Stimulated activated CD8-positive, alpha-beta memory T cell treated with anti-CD3 and anti-CD28 coated beads, Interleukin-12 subunit alpha, Interleukin-12 subunit beta, amount 100 ng/mL, for 4 hours (primary cell): Measurements from ENCODE around the gene SYNPO.

Experiments used
- DNase-seq: peaks from one replicate; pipeline ENCODE4 v3.0.0-alpha.2; 2020; ENCODE audit warnings: low read depth

SYNPO gene, protein sequence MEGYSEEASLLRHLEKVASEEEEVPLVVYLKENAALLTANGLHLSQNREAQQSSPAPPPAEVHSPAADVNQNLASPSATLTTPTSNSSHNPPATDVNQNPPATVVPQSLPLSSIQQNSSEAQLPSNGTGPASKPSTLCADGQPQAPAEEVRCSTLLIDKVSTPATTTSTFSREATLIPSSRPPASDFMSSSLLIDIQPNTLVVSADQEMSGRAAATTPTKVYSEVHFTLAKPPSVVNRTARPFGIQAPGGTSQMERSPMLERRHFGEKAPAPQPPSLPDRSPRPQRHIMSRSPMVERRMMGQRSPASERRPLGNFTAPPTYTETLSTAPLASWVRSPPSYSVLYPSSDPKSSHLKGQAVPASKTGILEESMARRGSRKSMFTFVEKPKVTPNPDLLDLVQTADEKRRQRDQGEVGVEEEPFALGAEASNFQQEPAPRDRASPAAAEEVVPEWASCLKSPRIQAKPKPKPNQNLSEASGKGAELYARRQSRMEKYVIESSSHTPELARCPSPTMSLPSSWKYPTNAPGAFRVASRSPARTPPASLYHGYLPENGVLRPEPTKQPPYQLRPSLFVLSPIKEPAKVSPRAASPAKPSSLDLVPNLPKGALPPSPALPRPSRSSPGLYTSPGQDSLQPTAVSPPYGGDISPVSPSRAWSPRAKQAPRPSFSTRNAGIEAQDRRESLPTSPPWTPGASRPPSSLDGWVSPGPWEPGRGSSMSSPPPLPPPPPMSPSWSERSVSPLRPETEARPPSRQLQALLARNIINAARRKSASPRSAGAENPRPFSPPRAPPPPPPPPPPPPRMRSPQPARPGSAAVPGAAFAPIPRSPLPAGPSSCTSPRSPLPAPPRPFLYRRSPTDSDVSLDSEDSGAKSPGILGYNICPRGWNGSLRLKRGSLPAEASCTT

DNA sequence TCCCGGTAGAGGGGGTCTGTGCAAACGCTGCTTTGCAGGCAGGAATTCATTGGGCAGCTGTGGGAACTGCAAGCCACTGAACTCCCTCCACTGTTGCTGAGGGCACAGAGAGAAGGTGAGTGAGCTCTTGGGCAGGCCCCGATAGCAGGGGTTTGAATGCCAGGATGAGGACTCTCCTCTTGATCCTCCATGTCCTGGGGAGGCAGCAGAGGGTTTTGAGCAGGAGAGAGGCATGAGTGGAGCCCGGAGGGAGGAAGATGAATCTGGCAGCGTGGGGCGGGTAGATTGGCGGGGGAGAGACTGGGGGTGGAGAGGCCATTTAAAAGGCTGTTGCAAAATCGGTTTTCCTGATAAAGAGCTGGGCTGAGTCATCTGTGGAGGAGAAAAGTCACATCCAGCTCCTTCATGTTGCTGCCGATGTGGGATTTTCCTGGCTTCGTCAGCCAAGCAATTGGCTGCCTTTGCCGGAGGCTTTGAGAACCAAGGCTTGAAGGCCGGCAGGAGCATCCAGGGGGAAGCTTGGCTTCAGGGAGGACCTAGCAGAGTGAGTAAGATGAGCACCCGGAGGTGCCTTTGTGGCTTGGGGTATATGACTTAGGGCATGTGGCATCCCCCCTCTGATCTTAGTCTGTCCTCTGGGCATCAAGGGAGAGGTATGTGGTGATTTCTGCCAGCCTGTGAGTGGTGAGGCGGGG lies at the start of gene SYNPO:
SYNPO (plus strand) TSS at position 350 of the 695 bp plus-strand sequence. CDS start 7,616 bp downstream, outside the sequence.
- no peak for DNase-seq

DNA sequence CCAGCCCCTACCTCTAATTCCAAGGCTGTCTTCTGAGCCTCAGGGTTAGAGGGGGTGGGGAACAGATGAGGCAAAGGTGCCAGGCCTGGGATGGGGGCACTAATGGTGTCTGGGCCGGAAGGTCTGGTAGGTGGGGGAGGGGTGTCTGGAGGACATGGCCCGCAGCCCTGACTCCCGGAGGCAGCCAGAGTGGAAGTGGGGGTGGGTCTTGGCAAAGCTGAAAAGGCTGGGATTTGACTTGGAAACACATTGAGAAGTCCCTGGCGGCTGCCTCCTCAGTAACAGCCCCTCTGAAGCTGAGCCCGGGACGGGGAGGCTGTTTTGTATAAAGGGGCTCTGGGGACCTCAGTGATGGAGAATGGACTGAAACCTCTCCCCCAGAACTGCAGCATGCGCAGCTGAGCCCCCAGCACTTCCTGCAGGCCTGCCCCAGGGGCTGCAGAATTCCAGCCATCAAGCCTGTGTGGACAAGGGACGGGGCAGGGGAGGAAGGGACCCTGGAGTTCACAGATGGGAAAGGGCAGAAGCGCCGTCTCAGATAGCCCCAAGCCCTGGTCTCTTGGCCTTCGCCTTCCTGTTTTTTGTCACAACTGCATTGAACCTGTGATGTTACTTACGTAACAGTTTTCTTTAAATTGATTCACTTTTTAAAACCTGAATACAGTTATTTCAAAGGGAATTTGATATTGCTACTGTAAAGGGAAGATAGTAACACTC lies 49.3 kb upstream of the SYNPO start:
- DNase-seq = no peak

DNA sequence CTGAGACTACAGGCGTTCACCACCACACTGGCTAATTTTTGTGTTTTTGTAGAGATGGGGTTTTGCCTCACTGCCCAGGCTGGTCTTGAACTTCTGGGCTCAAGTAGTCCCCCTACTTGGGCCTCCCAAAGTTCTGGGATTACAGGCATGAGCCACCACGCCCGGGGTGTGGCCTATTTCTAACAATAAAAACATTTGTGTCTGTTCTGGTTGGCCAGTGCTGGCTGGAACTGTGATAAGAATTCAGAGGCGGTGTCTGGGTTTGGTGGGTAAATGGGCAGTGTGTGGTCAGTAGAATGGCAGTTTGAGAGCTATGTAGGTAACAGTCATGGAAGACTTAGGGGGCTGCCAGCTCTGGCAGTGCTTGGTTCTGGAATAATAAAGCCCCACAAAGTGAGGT lies 46.9 kb upstream of the SYNPO start:
- no peak for DNase-seq

DNA sequence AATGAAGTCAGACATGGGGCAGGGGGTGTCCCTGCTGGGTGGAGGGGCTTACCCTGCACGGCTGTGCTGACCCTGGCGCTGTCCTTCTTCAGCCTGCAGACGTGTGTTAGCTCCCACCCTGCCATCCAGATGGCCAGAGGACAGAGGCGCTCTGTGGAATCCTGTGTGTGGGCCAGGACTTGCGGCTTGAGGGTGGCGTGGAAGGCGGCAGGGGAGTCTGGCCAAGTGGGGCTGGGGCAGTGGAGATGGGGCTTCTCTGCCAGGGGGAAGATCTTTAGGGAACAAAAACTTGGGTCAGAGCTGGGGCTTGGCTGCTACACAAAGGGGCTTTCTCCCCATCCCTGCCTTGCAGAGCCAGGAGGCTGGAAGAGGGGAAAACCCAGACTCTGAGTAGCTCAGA lies 46.5 kb upstream of the SYNPO start:
- DNase-seq = no peak

DNA sequence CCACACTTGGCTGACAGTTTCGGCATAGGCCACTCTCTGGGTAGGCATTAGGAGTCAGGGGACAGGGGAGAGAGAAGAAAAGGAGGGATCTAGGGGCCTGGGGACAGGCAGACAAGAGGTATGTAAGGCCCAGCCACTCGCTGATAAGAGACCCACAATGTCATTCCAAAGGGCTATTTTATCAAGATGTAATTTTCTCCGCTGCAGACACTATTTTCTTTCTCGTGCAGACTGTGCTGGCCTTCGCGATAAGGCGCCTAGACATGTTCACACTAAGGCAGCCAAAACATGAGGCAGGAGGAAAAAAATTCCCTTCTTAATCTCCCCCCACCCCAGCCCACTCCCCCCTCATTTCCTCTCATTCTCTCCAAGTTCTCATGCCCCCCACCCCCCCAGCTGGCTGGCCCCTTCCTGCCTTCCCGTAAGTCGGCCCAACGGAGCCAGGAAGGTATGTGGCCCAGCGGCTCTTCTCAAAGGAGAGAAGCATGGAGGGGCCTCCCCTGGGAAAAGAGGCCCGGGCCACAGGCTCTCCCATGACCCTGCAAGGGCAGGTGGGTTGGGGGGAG lies 44.9 kb upstream of the SYNPO start:
- no peak for DNase-seq

DNA sequence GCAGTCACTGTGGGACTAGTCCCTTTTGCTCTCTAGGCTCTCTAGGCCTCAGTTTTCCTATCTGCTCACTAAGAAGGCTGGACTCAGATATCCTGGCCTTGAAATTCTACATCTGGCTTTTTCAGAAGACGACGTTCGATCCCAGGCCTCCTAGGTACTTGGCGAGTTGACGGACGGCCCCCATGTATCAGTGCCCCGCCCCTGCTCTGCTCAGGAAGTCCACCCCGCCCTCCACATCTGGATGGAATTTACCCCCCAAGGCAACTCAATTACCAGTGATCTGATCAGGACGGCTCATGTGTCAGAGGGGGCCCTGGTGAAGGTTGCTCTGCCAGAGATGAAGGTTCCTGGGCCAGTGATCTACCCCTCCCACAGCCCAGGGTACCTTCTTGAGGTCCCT lies 44.1 kb upstream of the SYNPO start:
- DNase-seq = no peak

DNA sequence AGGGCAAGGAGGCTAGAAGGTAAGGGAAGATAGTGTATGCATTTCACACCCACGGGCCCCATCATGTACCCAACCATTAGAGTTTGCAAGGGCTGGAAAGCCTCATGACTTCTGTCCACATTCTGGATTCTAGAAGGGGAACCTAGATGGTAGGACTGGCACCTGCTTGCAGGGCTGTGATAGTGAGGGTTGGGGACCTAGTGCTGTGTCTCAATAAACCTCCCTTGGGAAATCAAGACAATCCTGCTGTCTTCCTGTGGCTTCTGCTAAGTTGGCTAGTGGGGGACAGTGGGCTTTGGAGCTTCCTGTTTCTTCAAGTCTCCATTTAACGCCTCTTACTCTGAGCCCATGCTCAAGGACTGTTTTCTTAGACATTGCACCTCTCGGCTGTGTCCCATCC lies 43.6 kb upstream of the SYNPO start:
- DNase-seq = no peak

DNA sequence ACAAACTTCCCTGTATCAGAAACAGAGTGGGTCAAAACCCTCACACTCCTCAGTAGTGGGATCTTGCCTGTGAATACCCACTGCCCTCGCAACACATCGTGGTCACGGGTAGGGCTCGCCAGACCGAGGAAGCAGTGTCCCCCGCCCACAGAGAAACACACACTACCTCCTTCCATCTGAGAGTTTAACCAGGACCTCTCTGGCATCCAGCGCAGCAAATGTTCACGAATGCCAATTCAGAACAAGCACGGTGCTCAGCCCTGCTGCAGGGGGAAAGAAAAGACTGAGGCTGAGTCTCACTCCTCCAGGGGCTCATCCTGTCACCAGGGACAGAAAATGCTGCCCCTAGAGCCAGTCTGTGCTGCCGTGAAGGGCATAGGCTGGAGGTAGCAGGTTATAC lies 42.5 kb upstream of the SYNPO start:
- DNase-seq = no peak

DNA sequence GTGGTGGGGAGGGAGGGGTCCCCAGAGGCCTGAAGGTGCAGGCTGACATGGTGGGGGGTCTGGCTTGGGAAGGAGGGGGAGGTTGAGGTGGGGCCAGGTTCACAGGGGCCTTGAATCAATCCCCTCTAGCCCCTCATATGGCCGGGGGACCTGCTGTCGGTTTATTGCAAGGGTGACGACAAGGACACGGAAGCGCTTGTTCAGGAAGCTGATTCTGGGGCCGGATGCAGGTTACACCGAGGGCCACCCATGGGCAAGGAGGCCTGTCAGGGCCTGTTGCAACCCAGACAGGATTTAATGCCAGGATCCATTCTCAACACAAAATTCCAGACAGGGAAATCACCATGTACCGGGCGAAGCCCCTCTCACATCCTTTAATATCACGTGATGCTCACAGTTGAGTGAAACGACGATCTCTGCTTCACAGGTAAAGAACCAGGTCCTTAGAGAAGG lies 41.6 kb upstream of the SYNPO start:
- DNase-seq = no peak

DNA sequence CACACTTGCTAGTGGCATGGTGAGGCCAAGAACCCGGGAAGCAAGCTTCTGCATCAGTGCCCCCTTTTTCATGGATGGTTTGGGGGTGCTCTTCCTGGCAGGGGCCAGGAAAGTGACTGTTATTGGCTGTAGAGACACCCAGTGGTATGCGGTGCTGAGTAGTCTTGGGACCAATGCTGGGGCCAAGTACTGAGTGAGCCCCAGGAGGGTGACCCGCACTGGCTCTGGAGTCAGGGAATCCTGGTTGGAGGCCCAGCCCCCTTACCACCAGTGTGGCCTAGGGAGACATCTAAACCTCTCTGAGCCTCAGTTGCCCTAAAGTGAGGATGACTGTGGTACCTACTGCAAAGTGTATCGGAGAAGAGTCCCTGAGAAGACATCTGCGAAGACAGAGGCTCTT lies 41.2 kb upstream of the SYNPO start:
- no peak for DNase-seq

DNA sequence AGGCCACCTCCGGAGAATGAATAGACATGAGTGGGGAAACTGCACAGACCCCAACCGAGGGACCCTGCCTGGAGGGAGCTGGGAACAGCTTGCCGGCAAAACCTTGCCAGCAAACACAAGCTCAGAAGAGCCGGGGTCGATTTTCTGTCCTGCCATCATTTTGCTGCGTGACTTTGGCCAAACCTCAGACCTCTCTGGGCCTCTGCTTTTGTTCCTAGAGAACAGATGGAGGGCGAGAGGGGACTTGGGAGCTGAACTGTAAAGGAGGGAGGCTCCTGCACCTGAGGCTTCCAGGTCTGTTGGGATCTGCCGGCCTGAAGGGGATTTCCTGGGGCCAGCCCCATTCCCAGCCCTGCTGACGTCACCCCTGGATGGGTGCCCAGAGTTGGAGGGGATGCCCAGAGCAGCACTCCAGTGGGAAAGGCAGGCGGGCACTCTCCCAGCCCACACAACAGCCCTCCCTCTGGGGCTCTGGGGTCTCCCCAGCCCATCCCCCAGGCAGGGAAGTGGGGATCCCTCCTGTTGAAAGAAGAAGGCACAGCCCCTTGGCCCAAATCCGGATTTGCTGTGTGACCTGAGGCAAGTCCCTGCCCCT lies 40.4 kb upstream of the SYNPO start:
- DNase-seq = no peak

DNA sequence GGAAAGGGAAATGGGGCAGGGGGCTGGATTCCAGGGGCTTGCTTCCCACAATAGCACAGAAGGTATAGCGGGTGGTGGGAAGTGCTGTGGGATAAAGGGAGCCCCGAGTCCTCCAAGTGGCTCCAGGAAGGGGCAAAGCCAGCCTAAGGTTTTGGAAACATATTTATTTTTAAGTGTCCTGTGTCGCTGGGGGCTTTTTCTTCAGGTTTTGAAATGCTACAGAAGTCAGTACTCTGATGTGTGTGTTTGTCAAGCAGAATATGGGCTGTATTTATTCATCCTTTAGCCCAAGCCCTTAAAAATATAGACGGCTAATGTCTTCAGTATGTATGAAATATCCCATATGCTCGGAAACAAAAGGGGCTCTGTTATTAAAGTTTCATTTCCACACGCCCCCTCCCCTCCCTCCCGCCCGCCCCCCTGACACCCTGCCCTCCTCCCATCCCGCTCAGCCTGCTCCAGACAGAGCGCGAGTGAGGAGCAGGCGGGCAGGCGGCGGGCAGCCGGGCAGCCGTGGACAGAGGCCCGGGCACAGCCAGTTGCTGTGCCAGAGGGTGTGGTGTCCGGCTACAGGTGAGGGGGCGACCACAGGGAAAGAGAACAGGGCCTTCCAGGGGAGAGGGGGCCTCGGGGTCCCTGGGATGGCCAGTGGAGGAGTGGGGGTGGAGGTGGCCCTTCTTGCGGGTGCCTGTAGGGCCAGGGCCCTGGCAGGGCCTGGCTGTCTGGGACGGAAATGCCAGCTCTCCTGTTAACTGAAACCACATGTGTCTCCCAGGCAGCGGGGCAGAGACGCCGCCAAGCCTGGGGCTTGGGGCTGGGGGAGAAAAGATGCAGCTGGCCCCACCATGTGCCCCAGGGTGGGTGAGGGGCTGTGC lies 39.6 kb upstream of the SYNPO start:
- DNase-seq = no peak

DNA sequence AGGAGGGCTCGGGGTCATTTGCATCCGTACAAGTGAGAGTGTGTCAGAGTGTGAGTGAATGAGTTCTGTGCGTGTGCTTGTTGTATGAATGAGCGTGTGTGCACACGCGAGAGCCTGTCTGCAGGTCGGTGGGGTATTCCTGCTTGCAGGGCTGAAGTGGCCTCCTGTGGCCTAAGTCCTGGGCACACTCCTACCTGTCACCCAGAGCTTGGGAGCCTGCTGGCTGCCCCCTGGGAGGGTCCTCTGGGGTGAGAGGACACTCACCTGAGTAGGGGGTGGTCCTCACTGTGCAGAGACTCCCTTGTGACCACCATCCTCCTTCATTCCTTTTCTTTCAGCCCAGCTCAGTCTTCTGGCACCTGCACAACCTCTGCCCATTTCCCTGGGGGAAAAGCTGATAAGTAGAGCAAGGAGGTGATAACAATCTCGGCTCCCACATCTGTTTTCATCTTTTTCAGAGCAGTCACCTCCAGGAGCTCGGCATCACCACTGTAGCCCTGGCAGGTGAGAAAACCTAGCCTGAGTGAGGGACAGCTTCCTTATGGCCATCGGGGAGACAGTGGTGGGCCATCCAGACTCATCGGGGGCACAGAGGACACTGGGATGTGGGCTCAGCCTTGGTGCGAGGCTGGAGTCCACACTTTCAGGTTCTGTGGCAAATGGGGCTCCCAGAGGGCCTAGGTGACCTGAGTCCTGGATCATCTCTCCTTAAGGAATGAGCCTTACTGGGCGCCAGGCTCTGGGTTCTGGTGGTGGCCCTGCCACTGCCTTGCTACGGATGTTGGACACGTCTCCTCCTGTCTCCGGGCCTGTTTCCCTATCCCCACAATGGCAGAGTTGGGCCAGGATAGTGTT lies 38.7 kb upstream of the SYNPO start:
- DNase-seq = no peak

DNA sequence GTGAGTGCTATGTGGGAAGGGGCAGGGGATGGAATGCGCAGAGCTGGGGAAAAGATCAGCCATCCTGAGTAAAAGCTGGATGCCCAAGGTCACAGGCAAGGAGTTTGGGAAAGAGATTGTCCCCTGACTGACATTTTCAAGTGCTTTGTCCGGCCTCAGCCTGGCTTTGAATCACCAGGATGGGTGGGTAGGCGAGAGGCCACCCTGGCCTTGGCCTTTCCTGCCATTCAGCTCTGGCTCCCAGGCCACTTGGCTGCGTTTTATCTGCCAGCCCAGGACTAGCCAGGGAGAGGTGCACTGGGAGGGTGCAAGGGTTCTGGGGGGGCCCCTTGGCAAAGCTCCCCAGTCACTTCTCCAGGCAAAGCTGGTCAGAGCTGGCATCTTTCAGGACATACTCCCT lies 37.4 kb upstream of the SYNPO start:
- DNase-seq = no peak

DNA sequence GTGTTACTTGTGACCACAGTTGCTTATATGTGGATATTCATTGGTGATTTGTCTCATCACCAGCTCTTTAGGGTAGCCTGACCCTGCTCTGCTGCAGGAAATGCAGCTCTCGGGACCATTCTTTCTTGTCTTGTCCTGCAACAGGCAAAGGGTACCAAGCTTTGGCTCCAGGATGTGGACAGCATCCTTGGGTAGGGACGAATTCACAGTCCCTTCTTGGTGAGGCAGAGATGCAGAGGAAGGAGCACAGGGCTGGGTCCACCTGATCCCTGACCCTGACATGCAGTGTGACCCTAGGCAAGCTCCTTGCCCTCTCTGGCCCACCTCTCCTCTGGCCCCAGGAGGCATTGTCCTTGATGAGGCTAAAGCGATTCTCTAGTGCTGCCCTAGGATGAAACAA lies 37.0 kb upstream of the SYNPO start:
- DNase-seq = no peak

DNA sequence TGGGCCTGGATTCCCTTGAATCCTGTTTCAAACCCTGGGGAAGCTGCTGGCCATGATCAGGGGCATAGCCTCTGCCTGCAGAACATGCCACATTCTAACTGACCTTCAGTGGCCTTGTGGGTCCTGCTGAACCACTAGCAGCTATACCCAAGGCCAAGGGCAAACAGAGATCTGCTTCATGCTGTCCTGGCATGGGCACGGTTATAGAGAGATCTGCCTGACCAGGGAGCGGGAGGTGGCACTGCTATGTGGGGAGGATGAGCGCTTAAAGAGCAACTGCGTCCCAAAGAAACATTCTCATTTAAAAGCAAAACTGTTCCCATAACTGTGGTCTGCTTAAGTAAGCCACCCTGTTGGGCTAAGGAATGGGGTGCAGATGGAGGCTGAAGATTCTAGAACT lies 36.5 kb upstream of the SYNPO start:
- no peak for DNase-seq

DNA sequence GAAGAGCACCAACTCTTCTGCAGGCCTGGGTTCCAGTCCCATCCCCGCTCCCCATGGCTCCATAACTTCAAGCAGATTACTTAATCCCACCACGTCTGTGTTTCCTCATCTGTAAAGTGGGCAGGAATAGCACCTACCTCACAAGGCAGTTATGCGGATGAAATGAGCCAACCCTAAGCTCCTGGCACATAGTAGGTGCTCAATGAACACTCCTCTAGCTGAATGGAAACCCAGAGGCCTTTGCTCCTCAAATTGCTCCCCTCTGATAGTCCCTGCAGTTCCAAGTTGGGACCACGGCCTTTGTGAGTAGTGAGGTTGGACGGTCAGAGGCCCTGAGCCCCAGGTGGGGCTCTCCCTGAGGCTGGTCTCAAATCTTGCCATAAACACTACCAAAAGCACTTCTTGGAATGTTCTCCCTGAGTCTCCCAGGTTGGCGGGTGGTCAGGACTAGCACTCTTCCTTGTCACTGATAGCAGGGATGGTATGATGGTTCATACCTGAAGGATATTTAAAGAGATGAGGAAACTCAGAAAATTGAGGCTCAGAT lies 35.5 kb upstream of the SYNPO start:
- DNase-seq = no peak

DNA sequence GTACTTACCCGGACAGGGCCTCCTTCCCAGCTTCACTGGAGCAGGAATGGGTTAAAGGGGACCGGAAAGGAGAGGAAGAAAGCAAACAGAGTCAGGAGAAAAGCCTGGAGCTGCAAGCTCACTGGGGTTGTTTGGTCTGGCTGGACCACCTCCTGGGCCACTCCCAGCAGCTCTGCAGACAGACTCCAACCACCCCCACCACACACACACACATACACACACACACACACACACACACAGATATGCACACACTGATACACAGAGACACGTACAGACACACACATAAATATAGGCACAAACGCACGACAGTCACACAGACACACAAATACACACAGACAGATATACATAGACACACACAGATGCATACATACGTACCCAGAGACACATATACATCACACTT lies 34.9 kb upstream of the SYNPO start:
- no peak for DNase-seq

DNA sequence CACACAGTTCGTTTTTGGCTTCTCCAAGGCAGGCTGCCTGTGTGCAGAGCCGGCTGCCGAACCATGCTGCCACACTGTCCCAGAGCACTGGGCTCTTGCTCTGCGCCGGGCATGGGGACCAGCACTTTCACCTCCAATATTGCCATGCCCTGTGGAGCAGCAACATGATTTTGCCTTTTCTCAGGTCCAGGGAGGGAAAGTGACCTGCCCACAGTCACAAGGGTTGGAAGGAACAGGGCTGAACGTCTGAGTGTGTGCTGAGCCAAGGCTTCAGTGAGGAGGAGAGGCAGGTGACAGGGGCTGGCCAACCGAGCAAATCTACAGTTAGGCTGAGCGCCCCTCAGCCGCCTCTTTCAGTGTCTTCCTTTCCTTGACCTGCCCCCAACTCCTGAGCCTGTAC lies 34.0 kb upstream of the SYNPO start:
- no peak for DNase-seq
